Activated CD8-positive, alpha-beta memory T cell treated with anti-CD3 and anti-CD28 coated beads for 4 hours (primary cell): ENCODE results near the gene SYT14.
"Not testable (repeated sequence)": the region's sequence is repeated elsewhere in the genome, so short reads cannot be mapped to it uniquely, and the experiment has no call there.

ENCODE experiments used
- DNase-seq, 2 donors: peaks; one replicate each; pipeline ENCODE4 v3.0.0-alpha.2; 2020; ENCODE audit warnings: low read depth in 2 of 2

The SYT14 gene

GRCh38 chr1:210024996-210025395 is 87.0 kb downstream of the SYT14 start:
- DNase-seq = no peak

- DNase-seq = no peak
Measured at GRCh38 chr1:210025870-210026269, 87.9 kb downstream of the SYT14 start.

GRCh38 chr1:210027994-210028393 is 90.0 kb downstream of the SYT14 start:
- DNase-seq = no peak

DNA sequence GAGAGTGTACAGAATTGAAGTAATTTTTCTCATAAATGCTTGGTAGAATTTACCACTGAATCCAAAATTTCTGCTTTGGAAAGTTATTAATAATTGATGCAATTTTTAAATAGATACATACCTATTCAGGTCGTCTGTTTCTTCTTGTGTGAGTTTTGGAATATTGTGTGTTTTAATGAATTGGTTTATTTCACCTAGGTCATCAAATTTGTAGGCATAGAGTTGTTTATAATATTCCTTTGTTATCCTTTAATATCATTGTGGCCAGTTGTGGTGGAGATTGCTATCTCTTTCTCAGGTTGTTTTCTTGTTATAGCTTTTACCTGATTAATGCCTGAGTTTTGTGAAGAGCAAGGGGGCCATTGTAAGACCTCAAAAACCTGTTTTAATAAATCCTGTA is 93.5 kb downstream of the SYT14 start:
- no peak for DNase-seq

- DNase-seq = no peak
Measured at GRCh38 chr1:210043058-210043457, 105.0 kb downstream of the SYT14 start.

DNA sequence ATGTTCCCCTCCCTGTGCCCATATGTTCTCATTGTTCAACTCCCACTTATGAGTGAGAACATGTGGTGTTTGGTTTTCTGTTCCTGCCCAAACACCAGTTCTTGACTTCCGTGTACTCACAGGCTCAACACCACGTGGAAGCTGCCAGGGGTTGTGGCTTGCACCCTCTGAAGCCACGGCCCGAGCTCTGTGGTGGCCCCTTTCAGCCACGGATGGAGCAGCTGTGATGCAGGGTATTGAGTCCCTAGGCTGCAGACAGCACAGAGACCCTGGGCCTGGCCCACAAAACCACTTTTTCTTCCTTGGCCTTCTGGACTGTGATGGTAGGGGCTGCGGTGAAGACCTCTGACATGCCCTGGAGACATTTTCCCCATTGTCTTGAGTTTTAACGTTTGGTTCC is 111.6 kb downstream of the SYT14 start:
- DNase-seq = no peak

GRCh38 chr1:210050491-210050890 is 112.5 kb downstream of the SYT14 start:
- DNase-seq = not testable (repeated sequence)

- no peak for DNase-seq
Measured at GRCh38 chr1:210053126-210053525, 115.1 kb downstream of the SYT14 start.

DNA sequence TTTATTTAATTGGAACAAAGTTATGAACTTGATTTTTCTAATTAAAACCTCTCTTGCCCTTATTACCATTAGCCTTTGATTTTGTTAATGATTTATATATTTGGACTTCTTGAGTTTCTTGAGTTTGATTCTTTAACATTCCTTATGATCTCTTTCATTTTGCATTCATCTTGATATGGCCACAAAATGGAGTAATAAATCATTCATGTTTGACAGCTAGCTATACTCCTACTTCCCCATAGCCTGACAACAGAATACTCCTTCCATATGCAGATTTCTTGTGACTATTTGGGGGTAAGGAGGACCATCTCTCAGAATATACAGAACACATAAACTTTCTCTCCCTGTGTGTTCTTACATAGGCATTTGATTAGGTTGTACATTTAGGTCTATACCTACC is 119.6 kb downstream of the SYT14 start:
- no peak for DNase-seq

DNA sequence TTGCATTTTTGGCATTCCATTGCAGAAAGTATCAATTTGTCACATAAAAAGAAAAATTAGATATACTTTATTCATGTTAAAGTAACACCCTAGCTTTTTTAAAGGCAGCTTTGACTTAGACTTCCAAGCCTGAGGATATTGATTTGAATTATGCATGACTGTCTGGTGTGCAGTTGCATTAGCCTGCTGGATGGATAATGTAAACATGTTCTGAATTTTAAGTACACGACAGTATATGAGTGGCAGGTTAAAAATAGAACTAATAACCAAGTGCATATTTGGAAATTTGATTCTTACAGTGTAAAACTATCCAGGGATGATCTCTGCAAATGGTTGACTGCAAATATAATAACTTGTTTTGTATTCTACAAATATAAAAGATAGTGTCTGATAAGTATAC is 124.0 kb downstream of the SYT14 start:
- DNase-seq = no peak

DNA sequence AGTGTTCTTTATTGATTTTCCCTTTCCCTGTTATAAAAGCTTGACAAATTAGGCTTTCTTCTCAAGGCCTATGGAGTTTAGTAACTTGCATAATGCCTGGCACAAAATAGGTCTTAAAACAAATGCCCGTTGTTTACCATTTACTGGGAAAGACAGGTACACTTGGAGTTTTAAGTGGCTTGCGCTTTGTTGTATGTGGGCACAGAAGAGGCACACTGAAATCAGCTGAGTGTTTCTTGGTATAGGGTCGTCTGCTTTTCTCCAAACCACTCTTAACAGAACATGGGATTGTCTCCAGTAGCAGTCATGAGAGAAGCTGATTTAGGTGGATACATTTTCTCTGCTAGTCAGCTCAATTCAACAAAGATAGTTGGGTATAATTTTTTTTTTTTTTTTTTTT is 132.5 kb downstream of the SYT14 start:
- DNase-seq = no peak

- DNase-seq = no peak
Measured at GRCh38 chr1:210072129-210072528, 134.1 kb downstream of the SYT14 start.

DNA sequence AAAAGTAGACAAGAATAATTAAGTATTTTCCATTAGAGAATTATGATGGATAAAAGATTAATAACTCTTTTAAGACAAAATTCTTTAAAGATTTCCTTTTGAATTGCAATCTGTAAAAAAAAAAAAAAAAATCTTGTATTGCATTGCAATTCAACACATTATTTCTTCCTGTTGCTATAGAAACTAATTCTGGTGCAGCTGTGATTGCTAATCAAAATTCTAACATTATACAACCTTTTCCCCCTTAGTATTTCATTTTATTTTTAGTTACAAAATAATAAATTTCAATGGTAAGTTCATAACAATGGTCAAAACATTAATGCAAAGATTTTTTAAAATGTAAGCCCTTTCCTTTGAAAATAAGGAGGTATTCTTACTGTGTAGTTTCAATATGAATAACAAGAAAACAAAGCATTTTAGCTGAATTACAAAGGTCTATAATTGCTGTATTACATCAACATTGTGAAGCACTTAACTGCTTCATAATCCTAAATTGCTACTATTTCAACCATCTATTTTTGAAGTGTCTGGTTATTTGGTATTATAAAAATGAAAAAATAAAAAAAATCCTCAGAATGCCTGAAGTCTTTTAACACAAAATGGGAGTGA is 135.0 kb downstream of the SYT14 start:
- no peak for DNase-seq

- DNase-seq = no peak
Measured at GRCh38 chr1:210074904-210075303, 136.9 kb downstream of the SYT14 start.

DNA sequence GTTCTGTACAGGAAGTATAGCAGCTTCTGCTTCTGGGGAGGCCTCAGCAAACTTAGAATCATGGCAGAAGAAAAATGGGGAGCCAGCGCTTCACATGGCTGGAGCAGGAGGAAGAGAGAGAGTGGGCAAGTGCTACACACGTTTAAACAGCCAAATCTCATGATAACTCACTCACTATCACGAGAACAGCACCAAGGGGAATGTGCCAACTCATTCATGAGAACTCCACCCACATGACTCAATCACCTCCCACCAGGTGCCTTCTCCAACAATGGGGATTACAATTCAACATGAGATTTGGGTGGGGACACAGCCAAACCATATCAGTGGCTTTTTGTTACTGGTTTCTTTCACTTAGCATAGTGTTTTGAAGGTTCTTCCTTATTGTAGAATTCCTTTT is 138.6 kb downstream of the SYT14 start:
- no peak for DNase-seq

DNA sequence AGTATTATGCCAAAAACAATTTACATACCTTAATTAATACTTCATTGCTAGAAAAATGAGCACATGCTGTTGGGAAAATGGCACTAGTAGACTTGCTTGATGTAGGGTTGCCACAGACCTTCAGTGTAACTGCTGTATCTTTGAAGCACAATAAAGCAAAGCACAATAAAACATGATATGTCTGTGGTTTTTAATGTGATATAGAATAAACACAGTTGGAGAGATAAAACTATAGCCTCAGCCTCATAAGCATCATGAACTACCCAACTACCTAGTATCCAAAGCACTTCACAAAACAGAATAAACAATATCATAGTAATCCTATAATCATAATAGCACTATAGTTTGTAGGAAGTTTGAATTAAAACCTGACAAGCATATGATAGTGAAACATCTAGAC is 143.5 kb downstream of the SYT14 start:
- DNase-seq = no peak

- no peak for DNase-seq
Measured at GRCh38 chr1:210085359-210085758, 147.3 kb downstream of the SYT14 start.

DNA sequence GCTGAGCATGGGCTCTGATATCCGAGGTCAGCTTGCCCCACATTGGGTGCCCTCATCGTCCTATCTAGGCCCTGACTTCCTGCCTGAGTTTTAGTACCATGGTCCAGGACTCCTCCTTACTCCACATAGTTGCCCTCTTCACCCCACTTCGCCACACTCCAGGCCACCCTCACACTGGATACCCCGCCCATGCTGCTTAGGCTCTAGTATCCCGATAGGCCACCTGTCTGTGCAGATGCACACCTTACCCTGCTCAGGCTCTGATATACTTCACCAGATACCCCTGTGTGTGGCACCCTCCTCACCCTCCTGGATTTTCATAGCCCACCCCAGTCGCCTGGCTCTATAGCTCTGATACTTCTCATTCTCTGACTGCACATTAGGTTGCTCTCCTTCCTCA is 149.0 kb downstream of the SYT14 start:
- DNase-seq = no peak

- no peak for DNase-seq
Measured at GRCh38 chr1:210089855-210090254, 151.8 kb downstream of the SYT14 start.

- DNase-seq = no peak
Measured at GRCh38 chr1:210092366-210092765, 154.3 kb downstream of the SYT14 start.

- no peak for DNase-seq
Measured at GRCh38 chr1:210093461-210093860, 155.4 kb downstream of the SYT14 start.

- DNase-seq = no peak
Measured at GRCh38 chr1:210098356-210098755, 160.3 kb downstream of the SYT14 start.

DNA sequence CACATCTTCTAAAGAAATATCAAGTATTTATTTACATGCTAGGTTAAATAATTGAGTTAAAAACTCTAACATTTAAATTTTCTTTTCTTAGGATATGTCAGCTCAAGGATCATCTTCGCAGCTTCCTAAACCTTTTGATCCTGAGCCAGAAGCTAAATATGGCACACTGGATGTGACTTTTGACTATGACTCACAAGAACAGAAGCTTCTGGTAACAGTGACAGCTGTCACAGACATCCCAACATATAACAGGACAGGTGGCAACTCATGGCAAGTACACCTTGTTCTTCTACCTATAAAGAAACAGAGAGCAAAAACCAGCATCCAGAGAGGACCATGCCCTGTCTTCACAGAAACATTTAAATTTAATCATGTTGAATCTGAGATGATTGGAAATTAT is 161.9 kb downstream of the SYT14 start:
- no peak for DNase-seq

- DNase-seq = no peak
Measured at GRCh38 chr1:210104103-210104502, 166.1 kb downstream of the SYT14 start.
